WI38 (cell line): ENCODE results near the gene ALDH4A1.

Experiments
- H3K4me3 ChIP-seq: 2 replicates; pipeline ENCODE4 v1.5.1; 2011; ENCODE audit warnings: low read depth, mild to moderate bottlenecking, control low read depth, low read length
- TF ChIP-seq, protein P1 (sequence below): IDR thresholded peaks from 2 replicates; pipeline ENCODE4 v1.5.1; 2012; ENCODE audit warnings: low read depth, mild to moderate bottlenecking, control low read depth, low read length

ALDH4A1 gene

DNA sequence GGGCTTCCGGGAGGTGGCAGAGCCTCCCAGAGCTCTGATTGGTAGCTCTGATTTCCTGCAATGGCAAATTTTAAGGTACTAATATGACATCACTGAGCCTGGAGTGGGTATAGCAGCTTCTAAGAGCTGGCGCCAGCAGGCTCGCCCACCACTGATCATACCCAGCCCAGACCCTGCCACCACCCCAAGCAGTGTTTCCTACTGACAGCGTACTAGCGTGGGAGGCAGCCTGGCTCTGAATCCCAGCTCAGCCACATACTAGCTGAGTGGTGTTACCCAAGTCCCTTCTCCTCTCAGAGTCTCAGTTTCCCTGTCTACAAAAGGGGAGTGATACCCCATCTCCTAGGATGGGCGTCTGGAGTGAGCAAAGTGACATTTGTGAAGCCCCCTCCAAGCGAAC is 13.0 kb upstream of the ALDH4A1 start:
- TF ChIP-seq, protein P1, sequence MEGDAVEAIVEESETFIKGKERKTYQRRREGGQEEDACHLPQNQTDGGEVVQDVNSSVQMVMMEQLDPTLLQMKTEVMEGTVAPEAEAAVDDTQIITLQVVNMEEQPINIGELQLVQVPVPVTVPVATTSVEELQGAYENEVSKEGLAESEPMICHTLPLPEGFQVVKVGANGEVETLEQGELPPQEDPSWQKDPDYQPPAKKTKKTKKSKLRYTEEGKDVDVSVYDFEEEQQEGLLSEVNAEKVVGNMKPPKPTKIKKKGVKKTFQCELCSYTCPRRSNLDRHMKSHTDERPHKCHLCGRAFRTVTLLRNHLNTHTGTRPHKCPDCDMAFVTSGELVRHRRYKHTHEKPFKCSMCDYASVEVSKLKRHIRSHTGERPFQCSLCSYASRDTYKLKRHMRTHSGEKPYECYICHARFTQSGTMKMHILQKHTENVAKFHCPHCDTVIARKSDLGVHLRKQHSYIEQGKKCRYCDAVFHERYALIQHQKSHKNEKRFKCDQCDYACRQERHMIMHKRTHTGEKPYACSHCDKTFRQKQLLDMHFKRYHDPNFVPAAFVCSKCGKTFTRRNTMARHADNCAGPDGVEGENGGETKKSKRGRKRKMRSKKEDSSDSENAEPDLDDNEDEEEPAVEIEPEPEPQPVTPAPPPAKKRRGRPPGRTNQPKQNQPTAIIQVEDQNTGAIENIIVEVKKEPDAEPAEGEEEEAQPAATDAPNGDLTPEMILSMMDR: no peak
- no peak overlapping the region for H3K4me3 ChIP-seq

DNA sequence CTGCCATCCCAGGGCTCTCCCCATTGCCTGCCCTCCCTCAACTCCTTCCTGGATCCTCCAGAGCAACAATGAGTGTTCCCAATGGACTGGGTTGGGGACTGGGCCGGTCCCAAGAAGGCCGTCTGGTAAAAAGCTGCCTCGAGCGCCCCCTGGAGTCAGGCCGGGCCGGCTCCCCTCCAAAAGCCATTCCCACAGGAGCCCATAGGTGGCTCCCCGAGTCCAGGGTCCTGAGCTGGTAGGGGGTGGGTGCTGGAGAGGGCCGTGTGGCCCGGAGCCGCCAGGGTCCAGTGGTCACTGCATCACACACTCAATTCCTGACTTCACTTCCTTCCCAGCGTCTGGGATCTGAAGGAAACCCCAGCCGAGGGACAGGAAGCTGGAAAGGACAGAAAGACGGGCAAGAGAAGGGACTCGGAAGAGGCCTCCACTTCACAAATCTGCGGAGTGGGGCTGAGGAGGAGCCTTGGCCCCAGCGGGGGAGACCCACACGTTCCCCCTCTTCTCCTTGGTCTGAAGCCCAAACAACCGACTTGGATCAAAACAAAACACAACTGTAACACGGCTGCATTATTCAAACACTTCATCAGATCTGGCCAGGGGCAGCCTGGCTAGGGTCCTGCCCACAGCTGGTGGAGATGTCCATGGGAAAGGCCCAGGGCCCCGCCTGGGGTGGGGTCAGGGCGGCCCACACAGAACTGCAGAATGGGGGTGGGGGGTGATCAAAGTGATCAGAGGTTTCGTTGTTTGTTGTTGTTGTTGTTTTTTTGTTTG is 10.9 kb upstream of the ALDH4A1 start:
- TF ChIP-seq, protein P1: peak; percentile 100
- H3K4me3 ChIP-seq: no peak overlapping the region

DNA sequence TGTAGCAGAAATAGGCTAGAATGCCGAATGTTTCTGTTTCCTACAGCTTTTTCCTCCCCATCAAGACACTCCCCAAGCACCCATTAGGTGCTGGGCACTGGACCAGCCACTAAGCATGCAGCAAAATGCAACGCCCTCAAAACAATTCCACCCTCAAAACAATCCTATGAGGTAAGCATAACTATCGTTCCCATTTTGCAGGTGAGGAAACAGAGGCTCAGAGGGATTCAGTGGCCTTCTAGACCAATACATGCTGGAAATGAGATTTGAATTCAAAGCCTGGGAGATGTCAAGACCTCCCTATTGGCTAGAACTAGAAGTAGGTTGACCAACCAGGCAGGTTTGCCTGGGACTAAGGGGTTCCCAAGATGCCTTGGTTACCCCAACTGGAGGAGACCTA is 10.2 kb upstream of the ALDH4A1 start:
- TF ChIP-seq, protein P1: no peak
- no peak overlapping the region for H3K4me3 ChIP-seq

DNA sequence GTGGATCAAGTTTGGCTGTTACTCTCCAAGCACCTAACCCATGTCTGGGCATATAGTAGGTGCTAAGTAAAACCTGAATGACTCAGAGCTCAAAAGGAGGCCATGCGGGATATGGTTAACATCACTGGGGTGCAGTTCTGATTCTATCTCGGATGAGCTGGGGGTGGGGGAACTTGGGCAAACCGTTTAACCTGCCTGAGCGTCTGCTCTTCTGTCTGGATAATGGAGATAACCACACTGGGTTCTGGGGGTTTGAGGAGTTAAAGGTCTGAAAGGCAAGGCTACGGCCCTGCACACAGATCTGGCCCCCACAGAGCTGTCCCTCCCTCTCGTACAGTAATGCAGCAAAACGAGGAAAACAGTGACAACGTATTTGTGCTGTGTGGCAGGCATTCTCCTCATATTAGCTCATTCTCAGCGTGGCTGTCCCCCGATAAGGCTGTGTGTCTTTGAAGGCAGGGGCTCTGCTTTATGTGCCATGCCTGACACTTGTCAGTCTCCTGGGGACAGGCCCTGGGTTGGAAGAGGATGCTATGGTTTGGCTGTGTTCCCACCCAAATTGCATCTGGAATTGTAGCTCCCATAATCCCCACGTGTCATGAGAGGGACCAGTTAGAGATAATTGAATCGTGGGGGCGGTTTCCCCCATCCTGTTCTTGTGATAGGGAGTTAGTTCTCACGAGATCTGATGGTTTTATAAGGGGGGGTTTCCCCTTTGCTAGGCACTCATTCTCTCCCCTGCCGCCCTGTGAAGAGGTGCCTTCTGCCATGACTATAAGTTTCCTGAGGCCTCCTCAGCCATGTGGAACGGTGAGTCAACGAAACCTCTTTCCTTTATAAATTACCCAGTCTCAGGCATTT is 6.8 kb upstream of the ALDH4A1 start:
- TF ChIP-seq, protein P1: no peak
- H3K4me3 ChIP-seq: no peak overlapping the region

DNA sequence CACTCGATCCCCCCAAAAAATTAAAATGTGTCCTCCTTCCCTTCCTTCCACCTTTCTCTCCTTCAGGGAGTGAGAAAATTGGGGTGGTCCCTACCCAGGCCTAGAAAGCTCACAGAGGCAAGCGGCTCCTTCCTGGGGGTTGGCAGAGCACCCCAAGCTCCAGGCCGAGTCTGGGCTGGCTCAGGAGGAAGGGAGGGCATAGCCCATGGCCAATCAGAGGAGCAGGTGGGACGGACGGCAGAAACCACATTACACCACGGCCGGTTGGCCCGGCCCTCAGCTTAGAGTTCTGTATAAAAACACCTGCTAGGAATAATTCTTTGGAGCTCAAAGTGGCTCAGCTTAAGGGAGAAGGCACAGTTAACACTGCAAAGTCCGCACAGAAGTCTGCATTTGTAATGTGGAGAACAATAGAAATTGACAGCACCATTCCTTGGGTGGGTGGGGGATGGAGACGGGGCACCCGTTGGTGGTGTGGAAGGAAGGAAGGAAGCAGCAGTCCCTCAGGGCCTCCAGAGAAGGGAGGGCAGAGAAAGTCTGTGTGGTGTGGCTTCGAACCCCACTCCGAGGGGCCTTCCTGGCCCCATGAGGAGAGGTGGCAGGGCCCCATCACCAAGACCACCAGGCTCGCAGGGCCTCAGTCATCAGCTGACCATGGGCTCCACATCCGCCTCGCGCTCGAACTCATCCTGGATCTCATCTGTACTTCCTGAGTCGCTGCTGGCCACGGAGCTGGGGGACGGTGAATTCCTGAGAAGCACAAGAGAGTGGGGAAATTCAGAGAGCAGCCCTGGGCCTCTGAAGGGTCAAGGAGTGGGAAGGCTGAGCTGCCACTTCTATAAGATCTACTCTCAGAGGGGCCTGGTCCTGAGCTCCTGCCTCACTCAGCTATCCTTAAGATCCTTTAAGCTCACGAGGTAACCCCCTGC is 5.8 kb upstream of the ALDH4A1 start:
- TF ChIP-seq, protein P1: no peak
- no peak overlapping the region for H3K4me3 ChIP-seq

DNA sequence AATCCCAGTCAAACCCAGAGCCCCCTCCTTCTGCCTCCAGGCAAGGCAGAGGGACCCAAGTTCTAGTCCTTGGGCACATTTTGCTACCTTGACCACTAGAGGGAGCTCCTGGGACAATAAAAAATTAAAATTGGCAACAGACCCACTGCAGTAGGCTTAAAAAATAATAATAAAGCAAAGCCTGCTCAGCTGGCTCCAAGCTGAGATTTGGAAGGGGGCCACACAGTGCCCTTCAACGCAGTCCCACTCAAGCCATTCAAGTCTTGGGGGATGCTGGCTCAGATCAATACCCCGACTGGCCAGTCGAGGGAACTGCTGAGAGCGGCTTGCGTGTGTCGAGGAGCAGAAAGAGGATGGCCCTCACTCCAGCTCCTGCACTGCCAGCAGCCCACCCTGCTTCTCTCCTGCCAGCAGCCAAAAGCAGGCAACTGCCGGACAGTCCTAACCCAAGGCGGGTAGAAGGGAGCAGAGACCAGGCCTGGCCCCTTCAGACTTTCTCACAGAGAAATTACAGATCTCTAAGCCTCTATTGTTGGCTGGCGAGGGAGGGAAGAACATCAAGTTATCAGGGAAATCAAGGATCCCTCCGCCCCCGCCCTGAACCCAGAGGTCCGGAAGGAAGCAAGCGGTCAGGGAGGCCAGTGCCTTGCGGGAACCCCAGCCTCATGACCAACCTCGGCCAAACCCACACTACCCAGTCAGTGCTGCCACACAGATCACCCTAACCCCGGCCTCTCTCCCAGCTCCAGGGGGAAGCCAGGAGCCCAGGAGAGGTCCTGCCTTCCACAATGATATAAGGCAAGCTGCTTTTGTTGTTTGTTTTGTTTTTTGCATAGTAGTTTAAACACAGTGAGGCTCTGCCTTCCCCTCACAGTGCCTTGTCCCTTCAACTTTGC is 4.9 kb upstream of the ALDH4A1 start:
- H3K4me3 ChIP-seq: no peak overlapping the region
- TF ChIP-seq, protein P1: peak; percentile 70
